GM12872 (cell line): ENCODE results near the gene MUC4.

Source experiments
- TF ChIP-seq, protein P1 (sequence below): IDR thresholded peaks from 3 replicates; pipeline ENCODE4 v1.5.1; 2011; ENCODE audit warnings: low read depth, mild to moderate bottlenecking, low read length, moderate library complexity; ENCODE audit not compliant: insufficient read depth

MUC4 gene

DNA sequence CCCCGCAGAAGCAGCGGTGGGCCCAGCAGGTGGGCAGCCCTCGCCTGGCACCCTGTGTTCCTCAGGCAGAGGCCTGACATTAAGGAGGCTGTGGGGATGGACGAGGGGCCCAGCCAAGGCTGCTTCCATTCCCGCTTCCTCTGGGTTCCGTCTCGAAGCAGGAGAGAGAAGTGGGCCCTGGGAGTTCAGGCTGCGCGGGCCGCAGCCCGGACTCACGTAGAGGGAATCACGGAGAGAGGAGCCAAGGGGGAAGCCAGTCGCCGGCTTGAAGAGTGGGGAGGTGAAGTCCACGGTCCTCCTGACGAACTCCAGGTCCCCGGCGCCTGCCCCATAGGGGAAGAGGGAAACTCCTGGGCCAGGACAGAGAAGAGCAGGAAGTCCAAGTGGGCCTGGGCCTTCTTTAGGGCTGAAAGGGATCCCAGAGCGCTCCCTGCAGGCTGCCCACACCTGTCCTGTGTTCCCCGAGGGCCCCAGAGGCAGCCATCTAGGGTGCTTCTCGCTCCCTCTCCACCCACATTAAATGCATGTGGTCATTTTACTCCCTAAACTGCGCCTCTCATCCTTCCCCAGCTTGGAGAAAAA, 37.7 kb downstream of the MUC4 start:
- TF ChIP-seq, protein P1, sequence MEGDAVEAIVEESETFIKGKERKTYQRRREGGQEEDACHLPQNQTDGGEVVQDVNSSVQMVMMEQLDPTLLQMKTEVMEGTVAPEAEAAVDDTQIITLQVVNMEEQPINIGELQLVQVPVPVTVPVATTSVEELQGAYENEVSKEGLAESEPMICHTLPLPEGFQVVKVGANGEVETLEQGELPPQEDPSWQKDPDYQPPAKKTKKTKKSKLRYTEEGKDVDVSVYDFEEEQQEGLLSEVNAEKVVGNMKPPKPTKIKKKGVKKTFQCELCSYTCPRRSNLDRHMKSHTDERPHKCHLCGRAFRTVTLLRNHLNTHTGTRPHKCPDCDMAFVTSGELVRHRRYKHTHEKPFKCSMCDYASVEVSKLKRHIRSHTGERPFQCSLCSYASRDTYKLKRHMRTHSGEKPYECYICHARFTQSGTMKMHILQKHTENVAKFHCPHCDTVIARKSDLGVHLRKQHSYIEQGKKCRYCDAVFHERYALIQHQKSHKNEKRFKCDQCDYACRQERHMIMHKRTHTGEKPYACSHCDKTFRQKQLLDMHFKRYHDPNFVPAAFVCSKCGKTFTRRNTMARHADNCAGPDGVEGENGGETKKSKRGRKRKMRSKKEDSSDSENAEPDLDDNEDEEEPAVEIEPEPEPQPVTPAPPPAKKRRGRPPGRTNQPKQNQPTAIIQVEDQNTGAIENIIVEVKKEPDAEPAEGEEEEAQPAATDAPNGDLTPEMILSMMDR, result no peak

DNA sequence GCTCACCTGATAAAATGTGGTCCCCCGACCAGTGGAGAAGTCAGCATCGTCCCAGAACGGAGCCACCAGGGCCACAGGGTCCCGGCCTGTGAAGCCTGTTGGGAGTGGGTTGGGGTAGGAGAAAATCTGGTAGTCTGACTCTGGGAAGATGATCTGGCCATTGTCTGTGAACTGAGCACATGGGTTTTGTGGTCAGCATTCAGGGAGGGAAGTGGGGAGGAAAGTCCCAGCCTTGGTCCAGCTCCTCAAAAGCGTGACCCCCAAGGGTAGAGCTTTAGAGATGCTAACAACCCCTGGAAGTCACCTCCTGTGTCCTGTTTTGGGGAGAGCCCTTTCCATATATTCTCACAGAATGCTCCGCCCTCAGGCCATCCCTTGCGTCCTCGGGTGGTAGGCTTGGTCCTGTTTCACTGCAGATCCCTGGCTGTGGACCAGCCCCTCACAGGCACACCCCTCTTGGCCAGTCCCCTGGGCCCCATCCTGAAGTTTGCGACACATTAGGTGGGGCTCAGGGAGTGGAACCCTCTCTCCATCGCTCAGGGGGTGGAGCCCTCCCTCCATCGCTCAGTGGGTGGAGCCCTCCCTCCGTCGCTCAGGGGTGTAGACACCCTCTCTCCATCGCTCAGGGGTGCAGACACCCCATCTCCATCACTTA, 40.0 kb downstream of the MUC4 start:
- TF ChIP-seq, protein P1, result no peak

DNA sequence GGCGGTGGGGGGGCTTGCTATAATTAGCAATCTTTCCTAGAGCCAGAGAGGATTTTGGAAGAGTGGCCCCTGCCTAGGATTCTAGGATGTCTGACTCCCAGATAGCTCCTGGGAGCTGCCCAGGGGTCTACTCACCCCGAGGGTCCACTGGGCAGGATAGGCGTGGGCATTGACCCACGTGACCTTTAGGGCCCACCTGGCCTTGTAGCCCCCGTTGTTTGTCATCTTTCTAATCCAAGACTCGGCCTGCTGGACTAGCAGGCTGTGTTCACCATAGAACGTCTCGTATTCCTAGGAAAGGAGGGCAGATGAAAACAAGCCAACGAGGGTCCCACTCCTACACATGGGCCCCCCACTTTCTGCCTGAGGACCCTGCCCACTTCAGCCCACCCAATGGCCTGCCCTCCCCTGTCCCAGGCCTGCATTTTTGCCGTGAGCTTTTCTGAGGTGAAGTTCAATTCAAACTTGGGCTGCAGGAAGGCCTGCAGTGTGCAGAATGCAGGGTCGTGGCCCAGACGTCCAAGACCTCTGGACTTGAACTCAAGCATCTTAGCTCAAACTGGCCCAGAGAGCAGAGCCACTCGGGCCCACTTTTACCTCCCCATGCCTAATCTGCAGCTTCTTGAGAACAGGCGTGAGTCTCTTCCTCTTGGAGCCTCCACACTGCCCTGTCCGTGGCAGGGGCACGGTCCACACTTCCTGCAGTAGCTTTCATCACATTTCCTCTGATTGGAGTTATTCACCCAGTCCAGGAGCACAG, 41.5 kb downstream of the MUC4 start:
- TF ChIP-seq, protein P1, result no peak

DNA sequence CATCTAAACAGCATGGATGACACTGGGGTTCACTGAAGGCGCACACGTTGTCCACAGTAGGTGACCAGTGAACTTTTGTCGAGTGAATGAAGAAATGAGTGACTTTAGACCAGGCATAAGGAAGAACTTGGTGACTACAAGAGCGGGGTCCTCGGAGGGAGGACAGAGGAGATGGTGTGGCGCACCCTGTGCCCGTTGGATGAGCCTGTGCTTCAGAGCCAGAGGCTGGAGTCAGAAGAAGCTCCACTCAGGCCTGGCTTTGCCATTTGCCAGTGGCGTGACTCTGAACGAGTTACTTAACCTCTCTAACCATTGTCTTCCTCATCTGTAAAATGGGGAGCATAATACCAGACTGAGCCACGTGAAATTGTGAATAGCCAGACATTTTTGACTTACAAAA, 42.2 kb downstream of the MUC4 start:
- TF ChIP-seq, protein P1, result no peak

DNA sequence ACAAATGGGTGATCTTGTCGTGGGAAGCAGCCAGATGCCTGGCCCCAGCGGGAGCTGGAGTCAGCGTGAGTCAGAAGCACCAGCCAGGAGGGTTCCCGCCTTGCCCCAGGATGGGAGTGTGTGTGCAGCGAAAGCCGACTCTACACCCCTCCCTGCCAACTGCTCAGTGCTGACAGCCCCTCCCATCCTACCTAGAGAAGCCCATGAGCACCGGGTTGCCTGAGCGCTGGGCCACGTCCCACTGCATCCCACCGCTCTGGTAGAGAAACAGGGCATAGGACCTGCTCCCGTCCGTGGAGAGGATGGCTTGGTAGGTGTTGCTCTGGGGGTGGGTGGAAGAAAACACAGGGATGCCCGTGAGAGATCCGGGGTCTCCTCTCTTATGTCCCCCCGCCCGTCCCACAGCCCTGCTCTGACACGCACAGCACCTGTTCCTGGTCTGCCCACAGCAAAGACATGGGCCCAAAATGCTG, 42.9 kb downstream of the MUC4 start:
- TF ChIP-seq, protein P1, result no peak

DNA sequence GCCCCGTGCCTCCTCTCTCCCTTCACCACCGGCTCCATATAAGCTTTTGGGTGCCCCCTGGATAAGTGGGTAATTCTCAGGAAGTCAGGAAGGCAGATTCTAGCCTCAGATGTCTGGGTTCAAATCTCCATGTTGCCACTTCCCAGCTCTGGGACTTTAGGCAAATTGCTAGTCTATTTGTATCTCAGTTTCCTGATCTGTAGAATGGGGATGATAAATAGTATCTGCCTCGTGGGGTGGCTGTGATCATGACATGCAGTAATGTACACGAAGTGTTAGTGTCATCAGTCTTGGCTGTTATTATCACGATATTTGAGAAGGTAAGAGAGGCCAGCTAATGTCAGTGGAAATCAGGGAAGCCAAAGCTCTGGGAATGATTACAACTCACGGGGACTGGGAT, 43.3 kb downstream of the MUC4 start:
- TF ChIP-seq, protein P1, result no peak

DNA sequence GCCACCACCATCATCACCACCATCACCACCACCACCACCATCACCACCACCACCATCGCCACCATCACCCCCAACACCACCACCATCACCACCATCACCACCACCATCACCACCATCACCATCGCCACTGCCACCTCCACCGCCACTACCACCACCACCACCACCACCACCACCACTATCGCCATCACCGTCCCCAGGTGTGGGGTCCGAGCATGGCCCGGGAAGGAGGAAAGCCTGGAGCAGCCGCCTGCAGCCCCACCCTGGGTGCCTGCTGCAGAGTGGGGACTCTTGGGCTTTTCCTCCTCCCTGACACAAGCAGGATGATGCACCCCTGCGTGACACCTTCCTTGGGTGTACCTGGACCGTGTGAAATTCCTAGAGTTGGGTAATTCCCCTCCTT, 43.9 kb downstream of the MUC4 start:
- TF ChIP-seq, protein P1, result no peak
